ENCODE measurements around the gene DEFB121. TPM values are rescaled to one million over a fixed set of nuclear protein-coding genes. Genes with fewer than 3 reads are reported as not detected.

Gene DEFB121
- total and polyA plus RNA-seq, 10 of the 15 experiments (the other 5 are each of a cell fraction or from before 2014, with no cell fraction given), result not detected

GRCh38 chr20:31403886-31404285 lies 2.1 kb downstream of the DEFB121 start:
- DNase-seq (ENCODE audit: low read depth, low spot score) (no peak), FAIRE-seq (no peak), ATAC-seq (no peak)
- H3K36me3 ChIP-seq (ENCODE audit: control insufficient read depth in 2 of 2, insufficient read depth in 2 of 2, low read length in 1 of 2), result no peaks in the 10 kb centered on the region
- no peaks in the 10 kb centered on the region for H4K20me1 ChIP-seq (ENCODE audit: control insufficient read depth, insufficient read depth)
- intact Hi-C loops (cut with micrococcal nuclease; ENCODE audit: unreplicated experiment), result no loop called here
- H3K9me3 ChIP-seq (replicated peaks; ENCODE audit: control insufficient read depth, insufficient read depth, low read length), result no peaks in the 10 kb centered on the region
- no peaks in the 10 kb centered on the region for H3K79me2 ChIP-seq (ENCODE audit: control insufficient read depth, insufficient read depth, low read length)
- BruUV-seq (replicated peaks), result no TSS peak
- 0% methylated on average over 1 of the region's 1 CpG for WGBS (ENCODE audit: insufficient coverage, insufficient replicate concordance, low lambda C conversion rate, missing lambda C conversion rate)
- no peaks in the 10 kb centered on the region for H3K27me3 ChIP-seq (replicated peaks in 1 of 2; ENCODE audit: control insufficient read depth in 2 of 2, insufficient read depth in 2 of 2, low read length in 1 of 2)
- no peak overlapping the region for H2AFZ ChIP-seq (ENCODE audit: control insufficient read depth, low read depth, low read length)
- in situ Hi-C loops (cut with MboI), result loop anchor here (5.0 kb wide), 1 partner anchor 52 kb away; no protein-coding TSS in a partner anchor
- no peak overlapping the region for H3K4me2 ChIP-seq (ENCODE audit: control insufficient read depth, insufficient read depth)
- no peak overlapping the region for H3K4me3 ChIP-seq
- ChIA-PET SMC1A (ENCODE audit: uncharacterized antibody, unreplicated experiment) (no interaction called here), POLR2A (no interaction called here), CTCF (no interaction called here), RAD21 (ENCODE audit: unreplicated experiment) (no interaction called here)
- H3K4me1 ChIP-seq (ENCODE audit: control insufficient read depth, insufficient read depth, low read length), result no peaks in the 10 kb centered on the region
- H3K27ac ChIP-seq (ENCODE audit: control insufficient read depth, insufficient read depth), result no peak overlapping the region
- no peak for TF ChIP-seq MTA3 (IDR thresholded peaks at IDR 0.05; ENCODE audit: borderline replicate concordance, low read length)
- TF ChIP-seq JUNB (IDR thresholded peaks at IDR 0.05), result no peak
- TF ChIP-seq CREM (IDR thresholded peaks at IDR 0.05; ENCODE audit: low read depth), result no peak
- TF ChIP-seq IRF5 (IDR thresholded peaks at IDR 0.05; ENCODE audit: borderline replicate concordance), result no peak
- no peak for TF ChIP-seq RBBP5 (conservative IDR thresholded peaks at IDR 0.05)
- TF ChIP-seq POU2F2 (IDR thresholded peaks at IDR 0.05; ENCODE audit: borderline replicate concordance, low read depth, low read length), result no peak
- TF ChIP-seq POLR2AphosphoS2 (IDR thresholded peaks at IDR 0.05; ENCODE audit: low read depth, low read length), result no peak
- no peak for TF ChIP-seq CHD2 (IDR thresholded peaks at IDR 0.05; ENCODE audit: borderline replicate concordance, low read depth, low read length)
- TF ChIP-seq MTA2 (IDR thresholded peaks at IDR 0.05; ENCODE audit: low read depth), result no peak
- TF ChIP-seq SIN3A (IDR thresholded peaks at IDR 0.05; ENCODE audit: low read depth, low read length), result no peak
- no peak for TF ChIP-seq BCLAF1 (IDR thresholded peaks at IDR 0.05)
- no peak for TF ChIP-seq NRF1 (conservative IDR thresholded peaks at IDR 0.05; ENCODE audit: low read depth, low read length)
- no peak for TF ChIP-seq BMI1 (IDR thresholded peaks at IDR 0.05; ENCODE audit: borderline replicate concordance)
- no peak for TF ChIP-seq ATF3 (IDR thresholded peaks at IDR 0.05; ENCODE audit: borderline replicate concordance, extremely low read depth, low read depth, low read length)
- TF ChIP-seq ZNF622 (IDR thresholded peaks at IDR 0.05), result no peak
- TF ChIP-seq YBX1 (IDR thresholded peaks at IDR 0.05), result no peak
- TF ChIP-seq PKNOX1 (IDR thresholded peaks at IDR 0.05), result no peak
- TF ChIP-seq SPI1 (IDR thresholded peaks at IDR 0.05; ENCODE audit: borderline replicate concordance, insufficient read depth, low read depth, low read length), result no peak
- TF ChIP-seq SREBF1 (IDR thresholded peaks at IDR 0.05; ENCODE audit: low read length), result no peak
- TF ChIP-seq MYB (IDR thresholded peaks at IDR 0.05; ENCODE audit: borderline replicate concordance, low read depth, low read length), result no peak
- H3K9ac ChIP-seq (ENCODE audit: control insufficient read depth, insufficient read depth, low read length), result no peak overlapping the region

Data from GM12878 (cell line).